Raji (cell line): ENCODE data around the gene PRKCZ.
A peak's percentile ranks its signal among the peaks of the same experiment; 100 is the strongest.

Source experiments
- POLR2A ChIP-seq: IDR thresholded peaks from 2 replicates; pipeline ENCODE4 v1.6.1; 2011; ENCODE audit warnings: low read depth, low read length, control low read depth; ENCODE audit not compliant: insufficient read depth

Gene PRKCZ

GRCh38 chr1:2104621-2105427 is 54.6 kb downstream of the PRKCZ start:
- TF ChIP-seq POLR2A = no peak

- TF ChIP-seq POLR2A = no peak
Measured at GRCh38 chr1:2105781-2106524, 55.7 kb downstream of the PRKCZ start.

GRCh38 chr1:2106659-2107405 is 56.6 kb downstream of the PRKCZ start:
- no peak for TF ChIP-seq POLR2A

GRCh38 chr1:2107586-2108212 is 57.5 kb downstream of the PRKCZ start:
- TF ChIP-seq POLR2A = no peak

- TF ChIP-seq POLR2A = no peak
Measured at GRCh38 chr1:2108213-2108876, 58.1 kb downstream of the PRKCZ start.

- TF ChIP-seq POLR2A = no peak
Measured at GRCh38 chr1:2108877-2109580, 58.8 kb downstream of the PRKCZ start.

GRCh38 chr1:2109581-2110021 is 59.4 kb downstream of the PRKCZ start:
- no peak for TF ChIP-seq POLR2A

- TF ChIP-seq POLR2A = no peak
Measured at GRCh38 chr1:2110191-2110737, 60.1 kb downstream of the PRKCZ start.

- TF ChIP-seq POLR2A = no peak
Measured at GRCh38 chr1:2110738-2111673, 60.8 kb downstream of the PRKCZ start.

GRCh38 chr1:2111674-2112035 is 61.4 kb downstream of the PRKCZ start:
- TF ChIP-seq POLR2A = no peak

GRCh38 chr1:2112280-2112701 is 62.1 kb downstream of the PRKCZ start:
- TF ChIP-seq POLR2A = 0 out of 2 replicates have a peak, but pooled peaks have one; percentile 19

GRCh38 chr1:2113620-2114135 is 63.5 kb downstream of the PRKCZ start:
- TF ChIP-seq POLR2A = no peak
